ENCODE results near the gene KLHL7.
A peak's percentile ranks its signal among the peaks of the same experiment; 100 is the strongest.

- TF ChIP-seq MAX (IDR thresholded peaks at IDR 0.05) (no peak), CTCF (IDR thresholded peaks at IDR 0.05; ENCODE audit: low read depth, low read length, missing input control) (no peak), TAF1 (conservative IDR thresholded peaks at IDR 0.05) (no peak), RAD21 (IDR thresholded peaks at IDR 0.05) (no peak), RXRA (IDR thresholded peaks at IDR 0.05) (peak; percentile 31 to 33), YY1 (IDR thresholded peaks at IDR 0.05) (no peak), JUND (IDR thresholded peaks at IDR 0.05) (no peak)
These were observed 12.3 kb downstream of the KLHL7 start for GRCh38 chr7:23117841-23118240.
